Inflammatory macrophage (primary cell): Measurements from ENCODE around the gene CSDE1.

Experiments
- DNase-seq, 2 donors: peaks; one replicate each; pipeline ENCODE4 v3.0.0-alpha.2; 2020 to 2022

The CSDE1 gene

GRCh38 chr1:114700036-114700600, 57.7 kb downstream of the CSDE1 start:
- DNase-seq: no peak

GRCh38 chr1:114696810-114697209, 61.0 kb downstream of the CSDE1 start:
- DNase-seq: no peak

GRCh38 chr1:114695430-114696058, 62.2 kb downstream of the CSDE1 start, which contains the start of gene AMPD1:
Gene AMPD1, minus strand, starts transcription at chr1:114695546. Its CDS starts 75 bp downstream, at chr1:114695471.
- DNase-seq: no peak

- no peak for DNase-seq
These were observed 63.1 kb downstream of the CSDE1 start for GRCh38 chr1:114694540-114695310.

GRCh38 chr1:114692947-114693346, 64.8 kb downstream of the CSDE1 start:
- DNase-seq: no peak

- no peak for DNase-seq
These were observed 66.7 kb downstream of the CSDE1 start for GRCh38 chr1:114691061-114691460.

- DNase-seq: peak; percentile 11 to 19
These were observed 67.6 kb downstream of the CSDE1 start for GRCh38 chr1:114690148-114690547.

- no peak for DNase-seq
These were observed 69.3 kb downstream of the CSDE1 start for GRCh38 chr1:114688526-114688925.

- no peak for DNase-seq
These were observed 71.9 kb downstream of the CSDE1 start for GRCh38 chr1:114685851-114686250.

GRCh38 chr1:114677691-114678090, 80.1 kb downstream of the CSDE1 start:
- DNase-seq: no peak

- DNase-seq: no peak
These were observed 81.7 kb downstream of the CSDE1 start for GRCh38 chr1:114676115-114676514.

- DNase-seq: no peak
These were observed 85.9 kb downstream of the CSDE1 start for GRCh38 chr1:114671939-114672275.

GRCh38 chr1:114671011-114671938, 86.5 kb downstream of the CSDE1 start:
- DNase-seq: peak in 1 of 2 donors; percentile 11

GRCh38 chr1:114670083-114671010, 87.4 kb downstream of the CSDE1 start:
- DNase-seq: peak; percentile 87 to 93

- no peak for DNase-seq
These were observed 88.2 kb downstream of the CSDE1 start, which contains the start of gene DENND2C for GRCh38 chr1:114669562-114670082. Gene DENND2C, minus strand, starts transcription at chr1:114670049. Its CDS starts 44,065 bp downstream, at chr1:114625984.

GRCh38 chr1:114668784-114669561, 88.8 kb downstream of the CSDE1 start:
- DNase-seq: no peak

- DNase-seq: no peak
These were observed 89.4 kb downstream of the CSDE1 start for GRCh38 chr1:114668373-114668772.

- DNase-seq: no peak
These were observed 90.8 kb downstream of the CSDE1 start for GRCh38 chr1:114666954-114667353.
